ENCODE measurements around the gene EMILIN2. TPM values are rescaled to one million over a fixed set of nuclear protein-coding genes. Genes with fewer than 3 reads are reported as not detected.

The EMILIN2 gene
- total RNA-seq, 1 donor from 2014 or later, result 29.6 TPM

DNA sequence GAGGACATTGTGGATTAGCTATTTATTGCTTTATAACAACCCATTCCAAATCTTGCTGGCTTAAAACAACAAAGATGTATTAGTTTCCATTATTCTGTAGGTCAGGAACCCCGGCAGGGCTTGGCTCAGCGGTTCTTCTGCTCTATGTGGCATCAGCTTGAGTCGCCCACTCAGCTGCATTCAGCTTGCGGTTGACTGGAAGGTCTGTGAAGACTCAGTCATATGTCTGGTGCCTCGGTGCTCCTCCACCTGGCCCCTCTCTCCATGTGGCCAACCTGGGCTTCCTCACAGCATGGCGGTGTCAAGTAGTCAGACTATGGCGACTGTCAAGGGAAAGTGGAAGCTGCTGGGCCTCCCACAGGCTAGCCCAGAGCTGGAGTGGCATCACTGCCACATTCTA is 48.6 kb downstream of the EMILIN2 start:
- Histone ChIP-seq H3K4me1 (ENCODE audit: insufficient read depth, low read length) (peaks cover 16% of the 10 kb centered on the region), H3K79me2 (ENCODE audit: insufficient read depth, low read length) (no peaks in the 10 kb centered on the region), H3K36me3 (ENCODE audit: insufficient read depth, low read length) (no peaks in the 10 kb centered on the region), H3K4me2 (ENCODE audit: low read length) (no peak overlapping the region), H3K9ac (ENCODE audit: low read length) (no peak overlapping the region), H3K27me3 (ENCODE audit: insufficient read depth, low read length) (no peaks in the 10 kb centered on the region), H3K27ac (ENCODE audit: low read depth, low read length) (no peak overlapping the region), H4K20me1 (ENCODE audit: insufficient read depth, low read length) (no peaks in the 10 kb centered on the region), H2AFZ (ENCODE audit: low read depth, low read length) (no peak overlapping the region), H3K9me3 (ENCODE audit: insufficient read depth, low read depth, low read length) (no peaks in the 10 kb centered on the region), H3K4me3 (ENCODE audit: insufficient read depth, low read depth, low read length) (no peak overlapping the region)
- Mint-ChIP-seq H3K27ac (ENCODE audit: unreplicated experiment) (no peak overlapping the region), H3K27me3 (ENCODE audit: low read depth, unreplicated experiment) (no peaks in the 10 kb centered on the region), H3K36me3 (ENCODE audit: low read depth, unreplicated experiment) (peaks cover 11% of the 10 kb centered on the region), H3K4me3 (ENCODE audit: unreplicated experiment) (no peak overlapping the region), H3K4me1 (ENCODE audit: low read depth, unreplicated experiment) (peaks cover 31% of the 10 kb centered on the region), H3K9me3 (ENCODE audit: unreplicated experiment) (peaks cover 3% of the 10 kb centered on the region)
- FAIRE-seq (no peak), DNase-seq (ENCODE audit: low read depth) (no peak)
- TF ChIP-seq EZH2 (IDR thresholded peaks at IDR 0.05; ENCODE audit: insufficient read depth, low read length), result no peak
- no peak for TF ChIP-seq CTCF (IDR thresholded peaks at IDR 0.05; ENCODE audit: insufficient read depth, low read depth, low read length)

- DNase-seq (ENCODE audit: low read depth), result no peak
- Histone ChIP-seq H3K36me3 (ENCODE audit: insufficient read depth, low read length) (no peaks in the 10 kb centered on the region), H3K79me2 (ENCODE audit: insufficient read depth, low read length) (no peaks in the 10 kb centered on the region), H3K9me3 (ENCODE audit: insufficient read depth, low read depth, low read length) (no peaks in the 10 kb centered on the region), H2AFZ (ENCODE audit: low read depth, low read length) (no peak overlapping the region), H4K20me1 (ENCODE audit: insufficient read depth, low read length) (no peaks in the 10 kb centered on the region), H3K4me3 (ENCODE audit: insufficient read depth, low read depth, low read length) (no peak overlapping the region), H3K9ac (ENCODE audit: low read length) (no peak overlapping the region), H3K27ac (ENCODE audit: low read depth, low read length) (no peak overlapping the region), H3K4me1 (ENCODE audit: insufficient read depth, low read length) (peaks cover 13% of the 10 kb centered on the region), H3K4me2 (ENCODE audit: low read length) (no peak overlapping the region), H3K27me3 (ENCODE audit: insufficient read depth, low read length) (no peaks in the 10 kb centered on the region)
- H3K9me3 Mint-ChIP-seq (ENCODE audit: unreplicated experiment), result peaks cover 3% of the 10 kb centered on the region
- no peak for FAIRE-seq
- H3K27ac Mint-ChIP-seq (ENCODE audit: unreplicated experiment), result no peak overlapping the region
- peaks cover 25% of the 10 kb centered on the region for H3K4me1 Mint-ChIP-seq (ENCODE audit: low read depth, unreplicated experiment)
- H3K4me3 Mint-ChIP-seq (ENCODE audit: unreplicated experiment), result no peak overlapping the region
- peaks cover 5% of the 10 kb centered on the region for H3K36me3 Mint-ChIP-seq (ENCODE audit: low read depth, unreplicated experiment)
- TF ChIP-seq CTCF (IDR thresholded peaks at IDR 0.05; ENCODE audit: insufficient read depth, low read depth, low read length) (no peak), EZH2 (IDR thresholded peaks at IDR 0.05; ENCODE audit: insufficient read depth, low read length) (no peak)
- H3K27me3 Mint-ChIP-seq (ENCODE audit: low read depth, unreplicated experiment), result peaks cover 2% of the 10 kb centered on the region
Observed at GRCh38 chr18:2896990-2897389, 50.2 kb downstream of the EMILIN2 start.

- H3K9ac ChIP-seq (ENCODE audit: low read length), result no peak overlapping the region
- H3K4me3 ChIP-seq (ENCODE audit: insufficient read depth, low read depth, low read length), result no peak overlapping the region
- H3K36me3 ChIP-seq (ENCODE audit: insufficient read depth, low read length), result no peaks in the 10 kb centered on the region
- peaks cover 3% of the 10 kb centered on the region for H3K9me3 Mint-ChIP-seq (ENCODE audit: unreplicated experiment)
- peaks cover 2% of the 10 kb centered on the region for H3K27me3 Mint-ChIP-seq (ENCODE audit: low read depth, unreplicated experiment)
- H4K20me1 ChIP-seq (ENCODE audit: insufficient read depth, low read length), result no peaks in the 10 kb centered on the region
- H3K4me3 Mint-ChIP-seq (ENCODE audit: unreplicated experiment), result no peak overlapping the region
- TF ChIP-seq EZH2 (IDR thresholded peaks at IDR 0.05; ENCODE audit: insufficient read depth, low read length) (no peak), CTCF (IDR thresholded peaks at IDR 0.05; ENCODE audit: insufficient read depth, low read depth, low read length) (no peak)
- H3K79me2 ChIP-seq (ENCODE audit: insufficient read depth, low read length), result no peaks in the 10 kb centered on the region
- no peaks in the 10 kb centered on the region for H3K27me3 ChIP-seq (ENCODE audit: insufficient read depth, low read length)
- H3K36me3 Mint-ChIP-seq (ENCODE audit: low read depth, unreplicated experiment), result peaks cover 5% of the 10 kb centered on the region
- no peak overlapping the region for H3K27ac ChIP-seq (ENCODE audit: low read depth, low read length)
- H2AFZ ChIP-seq (ENCODE audit: low read depth, low read length), result peak overlapping the region; percentile 31
- H3K4me2 ChIP-seq (ENCODE audit: low read length), result peak overlapping the region; percentile 27
- H3K27ac Mint-ChIP-seq (ENCODE audit: unreplicated experiment), result no peak overlapping the region
- FAIRE-seq, result no peak
- H3K4me1 ChIP-seq (ENCODE audit: insufficient read depth, low read length), result peaks cover 11% of the 10 kb centered on the region
- H3K9me3 ChIP-seq (ENCODE audit: insufficient read depth, low read depth, low read length), result no peaks in the 10 kb centered on the region
- H3K4me1 Mint-ChIP-seq (ENCODE audit: low read depth, unreplicated experiment), result peaks cover 21% of the 10 kb centered on the region
- no peak for DNase-seq (ENCODE audit: low read depth)
Observed at GRCh38 chr18:2897448-2898185, 50.8 kb downstream of the EMILIN2 start.

Data from astrocyte (in vitro differentiated cells and primary cell).